Hepatocyte (in vitro differentiated cells): ENCODE measurements around the gene HS1BP3. TPM values are rescaled to one million over a fixed set of nuclear protein-coding genes. Genes with fewer than 3 reads are reported as not detected.

Experiments
- DNase-seq: peaks from one replicate; pipeline ENCODE4 v3.0.0-alpha.2; 2016; ENCODE audit warnings: low spot score
- H2AFZ ChIP-seq: fragments of 200-600 bp; sonication (generic); 2 replicates; pipeline ENCODE4 v1.6.0; 2016; ENCODE audit warnings: antibody characterized with exemption, mild to moderate bottlenecking
- H3K27ac ChIP-seq: fragments of 200-600 bp; sonication (generic); 2 replicates; pipeline ENCODE4 v1.5.1; 2016; ENCODE audit warnings: mild to moderate bottlenecking
- H3K27me3 ChIP-seq: fragments of 200-600 bp; sonication (generic); 2 replicates; pipeline ENCODE4 v1.6.1; 2016
- H3K36me3 ChIP-seq: fragments of 200-600 bp; sonication (generic); replicated peaks from 2 replicates; pipeline ENCODE4 v1.5.1; 2016; ENCODE audit warnings: low read depth; ENCODE audit not compliant: insufficient read depth
- H3K4me1 ChIP-seq: fragments of 200-600 bp; sonication (generic); 2 replicates; pipeline ENCODE4 v1.5.1; 2016; ENCODE audit warnings: mild to moderate bottlenecking, moderate library complexity; ENCODE audit not compliant: insufficient read depth
- H3K4me2 ChIP-seq: fragments of 200-600 bp; sonication (generic); 2 replicates; pipeline ENCODE4 v1.6.0; 2016
- H3K4me3 ChIP-seq: fragments of 200-600 bp; sonication (generic); 2 replicates; pipeline ENCODE4 v1.5.1; 2016; ENCODE audit warnings: mild to moderate bottlenecking
- H3K79me2 ChIP-seq: fragments of 200-600 bp; sonication (generic); 2 replicates; pipeline ENCODE4 v1.6.0; 2017; ENCODE audit warnings: mild to moderate bottlenecking
- H3K9me2 ChIP-seq: fragments of 200-600 bp; sonication (generic); replicated peaks from 2 replicates; pipeline ENCODE4 v1.6.0; 2017; ENCODE audit warnings: mild to moderate bottlenecking; ENCODE audit not compliant: insufficient read depth
- H3K9me3 ChIP-seq: fragments of 200-600 bp; sonication (generic); 2 replicates; pipeline ENCODE4 v1.5.1; 2016; ENCODE audit warnings: low read depth, mild to moderate bottlenecking
- H4K20me1 ChIP-seq: fragments of 200-600 bp; sonication (generic); 2 replicates; pipeline ENCODE4 v1.6.0; 2016; ENCODE audit warnings: mild to moderate bottlenecking; ENCODE audit not compliant: insufficient read depth, poor library complexity, severe bottlenecking
- EZH2 ChIP-seq: fragments of 200-600 bp; sonication (generic); IDR thresholded peaks from 2 replicates; pipeline ENCODE4 v1.6.1; 2016; ENCODE audit warnings: antibody characterized with exemption, mild to moderate bottlenecking, borderline replicate concordance
- EZH2phosphoT487 ChIP-seq: fragments of 200-600 bp; sonication (generic); IDR thresholded peaks from one replicate; pipeline ENCODE4 v1.6.1; 2018; ENCODE audit warnings: antibody characterized with exemption, mild to moderate bottlenecking, low read depth, moderate library complexity; ENCODE audit not compliant: unreplicated experiment, severe bottlenecking
- WGBS: methylation state at CpG from one replicate; pipeline ENCODE4 v1.1.6; 2016; ENCODE audit warnings: low lambda C conversion rate; ENCODE audit errors: missing lambda C conversion rate; 5-methylcytosine and 5-hydroxymethylcytosine counted together
- polyA plus RNA-seq: library from polyadenylated mRNA; unstranded; fragments of >200 nt; fragmentation: Nextera tagmentation; extraction: Ambion mirVana; gene quantifications from 2 replicates; pipeline ENCODE4 v1.2.1, GENCODE V29; 2016
- total RNA-seq: library from RNA; depleted of rRNA; stranded (reverse); fragments of >200 nt; gene quantifications from 2 replicates; pipeline ENCODE4 v1.2.3, GENCODE V29; 2014
- TF ChIP-seq, protein P1 (sequence below): fragments of 200-600 bp; sonication (generic); IDR thresholded peaks from 2 replicates; pipeline ENCODE4 v1.5.1; 2016; ENCODE audit warnings: antibody characterized with exemption, mild to moderate bottlenecking; ENCODE audit not compliant: poor library complexity

HS1BP3 gene
- total and polyA plus RNA-seq, 2 experiments from 2014 or later, result 26.8 to 29.6 TPM

DNA sequence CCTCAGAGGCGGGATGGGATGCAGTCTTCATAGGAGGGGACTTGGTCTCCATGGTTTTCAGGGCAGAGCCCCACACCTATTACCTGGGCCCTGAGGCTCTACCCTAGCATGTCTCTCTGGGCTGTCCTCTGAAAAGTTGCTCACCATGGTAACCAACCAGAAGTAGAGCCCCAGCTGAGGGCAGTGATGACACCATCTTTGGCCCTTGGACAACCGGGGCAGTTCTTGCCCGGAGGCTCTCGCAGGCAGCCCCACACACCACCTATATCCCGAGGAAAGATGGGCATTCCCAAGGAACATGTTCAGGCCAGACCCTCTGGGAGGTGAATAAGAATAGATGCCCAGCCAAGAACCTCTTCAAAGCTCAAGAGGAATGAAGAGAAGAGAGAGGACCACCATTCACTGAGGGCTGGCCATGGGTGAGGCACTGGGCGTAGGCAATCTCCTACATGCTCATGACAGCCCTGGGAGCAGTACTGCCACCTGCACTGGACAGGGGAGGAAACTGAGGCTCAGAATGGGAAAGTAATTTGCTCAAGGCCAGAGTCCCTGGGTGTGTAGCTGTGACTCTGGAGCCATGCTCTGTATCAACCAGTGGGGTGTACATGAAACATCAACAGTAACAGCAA lies 72.5 kb downstream of the HS1BP3 start:
- Histone ChIP-seq H3K36me3 (no peaks in the 10 kb centered on the region), H3K27me3 (no peaks in the 10 kb centered on the region), H3K9me2 (no peaks in the 10 kb centered on the region), H3K4me2 (peak overlapping the region; percentile 28), H3K4me3 (no peak overlapping the region), H2AFZ (no peak overlapping the region), H3K4me1 (peaks cover 17% of the 10 kb centered on the region), H3K27ac (peak overlapping the region; percentile 96), H3K9me3 (no peaks in the 10 kb centered on the region), H4K20me1 (no peaks in the 10 kb centered on the region), H3K79me2 (no peaks in the 10 kb centered on the region)
- DNase-seq, result no peak
- 80% methylated on average over 6 of the region's 6 CpGs for WGBS
- no peak for TF ChIP-seq EZH2
- TF ChIP-seq EZH2phosphoT487, result no peak
- TF ChIP-seq, protein P1, sequence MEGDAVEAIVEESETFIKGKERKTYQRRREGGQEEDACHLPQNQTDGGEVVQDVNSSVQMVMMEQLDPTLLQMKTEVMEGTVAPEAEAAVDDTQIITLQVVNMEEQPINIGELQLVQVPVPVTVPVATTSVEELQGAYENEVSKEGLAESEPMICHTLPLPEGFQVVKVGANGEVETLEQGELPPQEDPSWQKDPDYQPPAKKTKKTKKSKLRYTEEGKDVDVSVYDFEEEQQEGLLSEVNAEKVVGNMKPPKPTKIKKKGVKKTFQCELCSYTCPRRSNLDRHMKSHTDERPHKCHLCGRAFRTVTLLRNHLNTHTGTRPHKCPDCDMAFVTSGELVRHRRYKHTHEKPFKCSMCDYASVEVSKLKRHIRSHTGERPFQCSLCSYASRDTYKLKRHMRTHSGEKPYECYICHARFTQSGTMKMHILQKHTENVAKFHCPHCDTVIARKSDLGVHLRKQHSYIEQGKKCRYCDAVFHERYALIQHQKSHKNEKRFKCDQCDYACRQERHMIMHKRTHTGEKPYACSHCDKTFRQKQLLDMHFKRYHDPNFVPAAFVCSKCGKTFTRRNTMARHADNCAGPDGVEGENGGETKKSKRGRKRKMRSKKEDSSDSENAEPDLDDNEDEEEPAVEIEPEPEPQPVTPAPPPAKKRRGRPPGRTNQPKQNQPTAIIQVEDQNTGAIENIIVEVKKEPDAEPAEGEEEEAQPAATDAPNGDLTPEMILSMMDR, result no peak

DNA sequence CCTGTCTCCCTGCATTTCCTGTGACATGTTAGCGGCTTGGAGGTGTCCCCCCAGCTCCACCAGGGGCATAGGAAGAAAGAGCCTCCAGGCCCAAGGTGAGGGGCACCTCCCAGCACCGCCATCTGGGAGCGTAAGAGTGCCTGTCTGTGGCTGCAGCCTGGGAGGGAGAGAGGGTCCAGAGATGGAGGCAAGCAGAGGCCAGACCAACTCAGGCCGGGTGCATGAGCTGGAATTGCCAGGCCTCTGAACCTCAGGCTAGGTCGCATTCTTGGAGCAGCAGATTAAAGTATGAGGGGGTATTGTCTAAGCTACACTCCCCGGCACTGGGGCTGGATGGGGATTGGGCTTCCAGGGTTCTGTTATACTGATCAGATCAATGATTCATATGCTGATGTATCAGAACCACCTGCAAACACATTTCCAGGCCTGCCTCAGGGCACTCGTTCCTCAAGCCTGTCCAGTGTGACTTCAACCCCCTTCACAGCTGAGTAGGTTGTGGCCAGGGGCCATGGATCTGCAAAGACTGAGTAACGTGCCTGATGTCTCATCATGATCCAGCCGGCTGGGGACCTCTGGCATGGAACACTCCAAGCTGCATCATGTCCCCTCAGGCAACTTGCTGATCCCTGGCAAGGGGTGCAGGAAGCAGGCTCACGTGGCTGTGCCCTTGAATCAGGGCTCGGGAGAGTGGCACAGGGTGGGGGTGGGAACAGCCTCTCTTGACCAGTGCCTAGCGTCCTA lies 73.2 kb downstream of the HS1BP3 start:
- Histone ChIP-seq H3K4me1 (peaks cover 16% of the 10 kb centered on the region), H3K9me2 (no peaks in the 10 kb centered on the region), H3K9me3 (no peaks in the 10 kb centered on the region), H2AFZ (no peak overlapping the region), H3K4me3 (no peak overlapping the region), H3K36me3 (no peaks in the 10 kb centered on the region), H3K27ac (no peak overlapping the region), H3K79me2 (no peaks in the 10 kb centered on the region), H4K20me1 (no peaks in the 10 kb centered on the region), H3K27me3 (no peaks in the 10 kb centered on the region), H3K4me2 (no peak overlapping the region)
- no peak for DNase-seq
- 87% methylated on average over 12 of the region's 12 CpGs for WGBS
- TF ChIP-seq, protein P1, result no peak
- TF ChIP-seq EZH2phosphoT487 (no peak), EZH2 (no peak)

DNA sequence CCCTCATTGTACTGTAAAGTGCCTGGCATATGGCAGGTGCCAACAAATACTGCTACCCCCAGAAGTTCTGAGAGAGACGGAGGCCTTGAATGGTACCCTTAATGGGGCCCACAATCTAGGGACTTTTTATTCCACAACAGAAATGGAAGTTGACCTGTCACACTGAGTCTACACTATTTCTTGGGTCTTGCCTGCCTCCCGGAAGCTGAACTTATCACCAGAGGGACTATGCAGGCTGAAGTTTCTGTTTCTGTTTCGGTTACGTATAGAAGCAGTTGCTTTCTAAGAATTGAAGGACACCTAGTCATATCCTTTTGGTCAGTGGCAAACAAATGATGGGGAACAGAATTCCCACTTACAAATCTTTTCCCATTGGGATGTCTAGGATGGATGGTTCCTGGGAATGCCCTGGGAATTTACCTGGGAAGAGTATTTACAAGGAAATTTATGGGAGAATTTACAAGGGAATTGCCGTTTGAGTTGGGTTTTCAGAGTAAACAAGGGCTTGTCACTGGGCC lies 74.2 kb downstream of the HS1BP3 start:
- Histone ChIP-seq H3K36me3 (no peaks in the 10 kb centered on the region), H3K27me3 (no peaks in the 10 kb centered on the region), H3K4me3 (no peak overlapping the region), H3K9me2 (no peaks in the 10 kb centered on the region), H3K79me2 (no peaks in the 10 kb centered on the region), H4K20me1 (no peaks in the 10 kb centered on the region), H3K9me3 (no peaks in the 10 kb centered on the region), H3K4me1 (peaks cover 16% of the 10 kb centered on the region), H3K4me2 (no peak overlapping the region), H3K27ac (peak overlapping the region; percentile 43), H2AFZ (no peak overlapping the region)
- TF ChIP-seq EZH2 (no peak), EZH2phosphoT487 (no peak)
- TF ChIP-seq, protein P1, result no peak
- 77% methylated on average over 5 of the region's 5 CpGs for WGBS
- no peak for DNase-seq
